H1 (cell line): ENCODE measurements around the gene TRIM7.
"Not testable (repeated sequence)": the region's sequence is repeated elsewhere in the genome, so short reads cannot be mapped to it uniquely, and the experiment has no call there.

Experiments
- CTCF ChIP-seq, 3 experiments: IDR thresholded peaks; 1 replicate in 2 of 3; 2 replicates in 1 of 3; pipeline versions ENCODE4 v1.5.1 to v1.6.1; 2011; ENCODE audit warnings: low read length in 3 of 3, mild to moderate bottlenecking in 3 of 3, inconsistent platforms in 2 of 3, low read depth in 1 of 3, moderate library complexity in 1 of 3; ENCODE audit not compliant: insufficient read depth in 1 of 3; ENCODE audit errors: control extremely low read depth in 1 of 3
- RFX5 ChIP-seq: IDR thresholded peaks from 2 replicates; pipeline ENCODE4 v1.6.1; 2011; ENCODE audit warnings: low read depth, low read length, improper control_type of control experiment, borderline replicate concordance
- SIX5 ChIP-seq: IDR thresholded peaks from 2 replicates; pipeline ENCODE4 v1.6.1; 2011; ENCODE audit warnings: mild to moderate bottlenecking, low read depth, low read length
- ZNF274 ChIP-seq: IDR thresholded peaks from 2 replicates; pipeline ENCODE4 v1.7.0; 2012; ENCODE audit warnings: low read length, borderline replicate concordance; ENCODE audit errors: extremely low read depth

GRCh38 chr5:181210698-181211097 is 5.7 kb upstream of the TRIM7 start:
- TF ChIP-seq CTCF (IDR thresholded peaks at IDR 0.05; ENCODE audit: control extremely low read depth in 1 of 3, insufficient read depth in 1 of 3, low read depth in 1 of 3, low read length in 3 of 3); RFX5; ZNF274; SIX5: not testable (repeated sequence)
